K562 (cell line): ENCODE measurements around the gene CLASP1.

ENCODE experiments used
- ETS2 ChIP-seq: IDR thresholded peaks from 2 replicates; pipeline ENCODE4 v1.6.1; 2016; ENCODE audit warnings: borderline replicate concordance, missing genetic modification characterization, mild to moderate bottlenecking, moderate library complexity, missing compliant biosample characterization; ENCODE audit not compliant: poor library complexity, severe bottlenecking
- SAFB ChIP-seq: fragments of 200-400 bp; formaldehyde crosslinking; IDR thresholded peaks from 2 replicates; pipeline ENCODE4 v1.6.1; 2017; ENCODE audit warnings: low read depth, low read length, borderline replicate concordance
- SMARCA5 ChIP-seq: fragments of 450-650 bp; IDR thresholded peaks from 2 replicates; pipeline ENCODE4 v1.6.1; 2016

- TF ChIP-seq SAFB (no peak), ETS2 (tag) (no peak), SMARCA5 (no peak)
These were observed 166.2 kb downstream of the CLASP1 start for GRCh38 chr2:121483021-121483420.
